GM13976 (cell line): ENCODE measurements around the gene SIRT6.

Experiments
- DNase-seq: peaks from one replicate; pipeline ENCODE4 v3.0.0; 2012; ENCODE audit warnings: low spot score
- in situ Hi-C: fragments of 300-500 bp; cut with MboI; formaldehyde crosslinking; loops from one replicate; pipeline ENCODE4 v1.12.0; 2022; ENCODE audit warnings: low sequenced_read_pairs, mixed read lengths, inconsistent platforms; ENCODE audit not compliant: unreplicated experiment
- TF ChIP-seq, protein P1 (sequence below): IDR thresholded peaks from 2 replicates; pipeline ENCODE4 v1.5.1; 2012; ENCODE audit warnings: borderline replicate concordance, mild to moderate bottlenecking; ENCODE audit not compliant: insufficient read depth; ENCODE audit errors: extremely low read depth, missing control alignments, control extremely low read depth

SIRT6 gene

DNA sequence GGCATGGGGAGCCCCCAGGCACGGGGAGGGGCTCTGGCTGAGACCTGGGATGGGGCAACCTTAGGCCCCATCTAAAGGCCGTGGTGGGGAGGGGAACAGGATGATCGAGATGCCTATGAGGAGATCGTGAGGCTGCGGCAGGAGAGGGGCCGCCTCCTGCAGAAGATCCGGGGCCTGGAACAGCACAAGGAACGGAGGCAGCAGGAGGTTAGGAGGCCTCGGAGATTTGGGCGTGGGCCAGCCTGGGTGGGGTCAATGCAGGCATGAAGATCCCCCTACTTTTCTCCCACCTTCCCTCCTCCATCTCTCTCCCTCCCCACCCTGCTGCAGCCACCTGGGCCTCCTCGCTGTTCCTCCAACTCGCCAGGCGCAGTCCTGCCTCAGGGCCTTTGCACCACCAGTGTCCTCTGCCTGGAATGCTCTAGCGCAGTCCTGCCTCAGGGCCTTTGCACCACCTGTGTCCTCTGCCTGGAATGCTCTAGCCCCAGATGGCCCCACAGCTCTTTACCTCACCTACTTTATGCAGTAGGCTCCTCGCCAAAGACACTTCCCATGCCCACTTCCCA is 27.9 kb upstream of the SIRT6 start:
- DNase-seq = no peak
- TF ChIP-seq, protein P1, sequence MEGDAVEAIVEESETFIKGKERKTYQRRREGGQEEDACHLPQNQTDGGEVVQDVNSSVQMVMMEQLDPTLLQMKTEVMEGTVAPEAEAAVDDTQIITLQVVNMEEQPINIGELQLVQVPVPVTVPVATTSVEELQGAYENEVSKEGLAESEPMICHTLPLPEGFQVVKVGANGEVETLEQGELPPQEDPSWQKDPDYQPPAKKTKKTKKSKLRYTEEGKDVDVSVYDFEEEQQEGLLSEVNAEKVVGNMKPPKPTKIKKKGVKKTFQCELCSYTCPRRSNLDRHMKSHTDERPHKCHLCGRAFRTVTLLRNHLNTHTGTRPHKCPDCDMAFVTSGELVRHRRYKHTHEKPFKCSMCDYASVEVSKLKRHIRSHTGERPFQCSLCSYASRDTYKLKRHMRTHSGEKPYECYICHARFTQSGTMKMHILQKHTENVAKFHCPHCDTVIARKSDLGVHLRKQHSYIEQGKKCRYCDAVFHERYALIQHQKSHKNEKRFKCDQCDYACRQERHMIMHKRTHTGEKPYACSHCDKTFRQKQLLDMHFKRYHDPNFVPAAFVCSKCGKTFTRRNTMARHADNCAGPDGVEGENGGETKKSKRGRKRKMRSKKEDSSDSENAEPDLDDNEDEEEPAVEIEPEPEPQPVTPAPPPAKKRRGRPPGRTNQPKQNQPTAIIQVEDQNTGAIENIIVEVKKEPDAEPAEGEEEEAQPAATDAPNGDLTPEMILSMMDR = no peak
- in situ Hi-C loops = no loop called here

DNA sequence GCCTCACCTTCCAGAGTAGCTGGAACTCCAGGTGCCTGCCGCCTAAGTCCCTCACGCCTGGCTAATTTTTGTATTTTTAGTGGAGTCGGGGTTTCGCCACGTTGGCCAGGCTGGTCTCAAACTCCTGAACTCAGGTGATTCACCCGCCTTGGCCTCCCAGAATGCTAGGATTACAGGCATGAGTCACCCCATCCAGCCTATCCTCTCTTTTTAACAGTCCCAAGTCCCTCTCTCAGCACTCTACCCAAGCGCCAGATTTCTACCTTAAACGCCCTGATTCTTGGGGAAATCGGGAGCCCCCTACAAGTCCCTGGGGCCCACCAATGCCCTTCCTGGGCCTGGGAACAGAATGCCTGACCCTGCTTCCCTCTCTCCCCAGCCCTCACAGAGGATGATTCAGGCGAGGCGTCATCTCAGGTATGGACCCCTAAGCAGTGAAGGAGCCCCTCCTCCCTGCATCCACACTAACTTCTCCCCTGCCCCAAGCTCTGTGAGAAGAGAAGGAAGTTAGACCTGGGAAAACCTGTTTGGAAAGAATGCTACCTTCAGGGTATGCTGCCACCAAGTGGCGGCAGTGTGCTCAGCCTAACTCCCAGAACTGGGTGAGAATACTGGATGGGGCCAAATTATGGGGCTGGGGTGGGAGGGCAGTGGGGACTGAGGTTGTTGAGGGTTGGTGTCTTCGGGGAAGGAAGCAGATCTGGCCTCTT is 26.2 kb upstream of the SIRT6 start:
- in situ Hi-C loops = loop anchor here (10.0 kb wide), 1 partner anchor 224 kb away; the partner anchor contains the start of gene EEF2
- TF ChIP-seq, protein P1 = peak; percentile 51
- peak; percentile 66 for DNase-seq

DNA sequence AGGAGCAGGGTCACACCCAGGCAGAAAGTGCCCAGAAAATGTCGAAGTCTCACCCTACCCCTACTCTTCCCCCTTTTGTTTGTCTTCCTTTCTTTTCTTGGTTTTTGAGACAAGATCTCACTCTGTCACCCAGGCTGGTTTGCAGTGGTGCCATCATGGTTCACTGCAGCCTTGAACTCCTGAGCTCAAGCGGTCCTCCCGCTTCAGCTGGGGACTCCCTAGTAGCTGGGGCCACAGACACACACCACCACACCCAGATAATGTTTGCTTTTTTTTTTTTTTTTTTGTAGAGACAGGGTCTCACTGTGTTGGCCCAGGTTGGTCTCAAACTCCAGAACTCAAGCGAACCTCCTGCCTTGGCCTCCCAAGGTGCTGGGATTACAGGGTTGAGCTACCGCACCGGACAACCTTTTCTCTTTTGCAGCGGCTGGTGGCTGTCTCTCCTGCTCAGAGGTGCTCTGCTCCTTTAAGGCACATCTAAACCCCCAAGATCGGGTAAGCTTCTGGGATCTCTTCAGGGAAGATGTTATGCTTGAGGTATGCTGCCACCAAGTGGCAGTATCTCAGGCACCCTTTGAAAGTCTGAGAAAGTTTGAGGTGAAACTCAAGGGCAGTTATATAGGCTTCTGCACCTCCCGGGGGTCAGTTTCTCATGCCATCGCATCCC is 24.6 kb upstream of the SIRT6 start:
- in situ Hi-C loops = loop anchor here (10.0 kb wide), 1 partner anchor 222 kb away; the partner anchor contains the start of gene EEF2
- TF ChIP-seq, protein P1 = no peak
- no peak for DNase-seq

DNA sequence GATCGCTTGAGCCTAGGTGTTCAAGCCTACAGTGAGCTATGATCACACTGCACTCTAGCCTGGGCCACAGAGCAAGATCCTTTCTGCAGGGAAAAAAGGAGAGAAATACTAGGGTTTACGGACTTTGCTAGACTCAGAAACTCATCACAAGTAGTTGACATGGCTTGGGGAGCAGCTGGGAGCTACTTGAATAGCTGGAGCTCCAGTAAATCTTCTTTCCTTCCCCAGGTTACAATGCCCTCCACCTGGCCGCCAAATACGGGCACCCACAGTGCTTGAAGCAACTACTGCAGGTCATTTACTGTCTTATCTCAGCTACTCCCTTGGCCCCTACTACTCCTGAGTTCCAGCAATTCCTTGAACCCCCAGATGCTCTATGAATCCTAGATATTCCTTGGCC is 19.4 kb upstream of the SIRT6 start:
- TF ChIP-seq, protein P1 = no peak
- in situ Hi-C loops = loop anchor here (10.0 kb wide), 1 partner anchor 217 kb away; the partner anchor contains the start of gene EEF2
- no peak for DNase-seq

DNA sequence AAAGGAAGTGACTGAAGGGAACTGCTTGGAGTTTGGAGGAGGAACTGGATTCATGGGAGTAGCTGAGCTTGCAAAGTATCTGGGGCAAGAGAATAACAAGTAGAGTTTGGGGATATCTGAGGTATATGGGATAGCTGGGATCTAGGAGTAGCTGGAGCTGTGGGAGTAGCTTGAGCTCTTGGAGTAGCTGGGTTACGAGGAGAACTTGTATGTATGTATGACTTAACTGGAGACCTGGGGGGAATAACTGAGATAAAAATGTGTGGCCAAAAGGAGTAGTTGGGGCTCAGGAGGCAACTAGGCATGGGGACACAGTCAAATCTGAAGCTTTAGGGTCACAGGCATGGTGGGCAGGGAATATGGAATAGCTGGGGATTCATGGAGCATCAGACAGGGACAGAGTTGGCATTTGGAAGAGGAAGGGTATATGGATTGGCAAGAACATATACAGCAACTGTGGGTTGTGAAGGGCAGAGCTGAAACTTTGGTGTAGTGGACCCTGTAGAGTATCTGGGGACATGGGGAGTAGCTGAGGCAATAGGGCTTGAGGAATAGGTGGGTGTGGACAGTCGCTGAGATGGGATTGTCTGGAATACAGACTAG is 18.7 kb upstream of the SIRT6 start:
- DNase-seq = no peak
- TF ChIP-seq, protein P1 = no peak
- in situ Hi-C loops = loop anchor here (10.0 kb wide), 1 partner anchor 216 kb away; the partner anchor contains the start of gene EEF2

DNA sequence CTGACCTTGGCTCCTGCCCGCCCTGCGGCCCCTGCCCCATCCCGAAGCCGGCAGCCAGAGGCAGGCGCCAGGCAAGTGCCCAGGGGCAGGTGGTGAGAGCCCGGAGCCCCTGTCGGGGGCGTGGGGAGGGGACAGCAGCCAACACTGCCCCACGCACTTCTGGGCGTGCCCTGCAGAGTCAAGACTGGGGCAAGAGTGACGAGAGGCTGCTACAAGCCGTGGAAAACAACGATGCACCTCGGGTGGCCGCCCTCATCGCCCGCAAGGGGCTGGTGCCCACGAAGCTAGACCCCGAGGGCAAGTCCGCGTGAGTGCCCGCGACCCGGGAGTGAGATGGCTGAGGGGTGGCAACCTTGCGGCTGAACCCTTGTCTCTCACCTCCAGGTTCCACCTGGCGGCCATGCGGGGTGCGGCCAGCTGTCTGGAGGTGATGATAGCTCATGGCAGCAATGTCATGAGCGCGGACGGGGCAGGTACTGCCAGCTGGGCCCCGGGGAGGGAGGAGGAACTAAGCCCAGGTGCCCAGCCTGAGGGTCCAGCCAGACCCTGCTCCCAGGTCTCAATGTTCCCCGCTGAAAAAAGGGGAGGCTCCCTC is 17.4 kb upstream of the SIRT6 start:
- TF ChIP-seq, protein P1 = no peak
- in situ Hi-C loops = loop anchor here (10.0 kb wide), 1 partner anchor 215 kb away; the partner anchor contains the start of gene EEF2
- DNase-seq = no peak
